ENCODE results near the gene TBCE. TPM values are rescaled to one million over a fixed set of nuclear protein-coding genes. Genes with fewer than 3 reads are reported as not detected.

Gene TBCE
- total RNA-seq, 1 experiment from 2014 or later: 20.8 TPM

GRCh38 chr1:235429143-235429542 lies 61.9 kb downstream of the TBCE start (continued):
- TF ChIP-seq ATF3 (IDR thresholded peaks at IDR 0.05) (no peak), CTCF (IDR thresholded peaks at IDR 0.05 in 2 of 3, conservative IDR thresholded peaks at IDR 0.05 in 1 of 3; ENCODE audit: borderline replicate concordance in 1 of 3, insufficient read depth in 1 of 3, low read depth in 2 of 3, low read length in 2 of 3) (no peak), MAX (IDR thresholded peaks at IDR 0.05) (no peak), ZFX (IDR thresholded peaks at IDR 0.05) (no peak), JUND (IDR thresholded peaks at IDR 0.05) (peak; percentile 46; the same call in 1 of the 2 replicates), FOSL1 (IDR thresholded peaks at IDR 0.05; ENCODE audit: low read depth) (peak; percentile 53; the same call in 1 of the 2 replicates), SIN3A (IDR thresholded peaks at IDR 0.05; ENCODE audit: low read depth) (no peak), RAD21 (IDR thresholded peaks at IDR 0.05; ENCODE audit: low read depth) (no peak), ZNF274 (IDR thresholded peaks at IDR 0.05; ENCODE audit: low read depth, low read length) (no peak), POLR2AphosphoS5 (IDR thresholded peaks at IDR 0.05; ENCODE audit: low read depth, low read length) (no peak)

- no peak overlapping the region for H3K4me2 ChIP-seq (ENCODE audit: low read length)
- ChIA-PET POLR2A (no interaction called here), CTCF (interaction anchor here (0.7 kb wide), 1 partner anchor 83 kb away, joined by 3 read pairs; no protein-coding TSS in a partner anchor), RAD21 (ENCODE audit: low non-redundant PET in 1 of 2, low total read pairs in 2 of 2, uncharacterized antibody in 2 of 2, unreplicated experiment in 2 of 2) (no interaction called here)
- no peak for TF ChIP-seq REST (IDR thresholded peaks at IDR 0.05; ENCODE audit: low read depth)
- no peak for TF ChIP-seq SIN3A (IDR thresholded peaks at IDR 0.05; ENCODE audit: low read depth)
- TF ChIP-seq ZFX (IDR thresholded peaks at IDR 0.05): no peak
- TF ChIP-seq FOSL1 (IDR thresholded peaks at IDR 0.05; ENCODE audit: low read depth): no peak
- H4K20me1 ChIP-seq (ENCODE audit: insufficient read depth): no peaks in the 10 kb centered on the region
- H3K9me3 ChIP-seq (ENCODE audit: control insufficient read depth in 1 of 2, insufficient read depth in 1 of 2, low read depth in 1 of 2, low read length in 2 of 2): no peaks in the 10 kb centered on the region
- H3K9ac ChIP-seq (ENCODE audit: low read length): no peak overlapping the region
- ATAC-seq (no peak), DNase-seq (ENCODE audit: low read depth, low spot score) (no peak)
- H3K79me2 ChIP-seq (ENCODE audit: insufficient read depth, low read length): no peaks in the 10 kb centered on the region; the same call in 1 of the 2 replicates
- no peak overlapping the region for H2AFZ ChIP-seq (ENCODE audit: low read depth, low read length, poor library complexity, severe bottlenecking)
- BruUV-seq (replicated peaks): no TSS peak
- 0 out of 4 replicates have a peak, but pooled peaks cover 0 to 6% of the 10 kb centered on the region in 2 experiments for H3K36me3 ChIP-seq (ENCODE audit: control insufficient read depth in 1 of 2, insufficient read depth in 2 of 2, low read length in 2 of 2)
- intact Hi-C loops (cut with micrococcal nuclease): no loop called here
- peaks cover 20 to 23% of the 10 kb centered on the region in 2 experiments for H3K4me1 ChIP-seq (ENCODE audit: control insufficient read depth in 1 of 2, insufficient read depth in 2 of 2, low read length in 2 of 2)
- H3K27ac ChIP-seq (ENCODE audit: low read depth, low read length): no peak overlapping the region
- no peak overlapping the region for H3K4me3 ChIP-seq (replicated peaks in 1 of 2; ENCODE audit: low read depth in 1 of 2, low read length in 2 of 2)
- H3K9me2 ChIP-seq (ENCODE audit: insufficient read depth): no peaks in the 10 kb centered on the region
- no peaks in the 10 kb centered on the region for H3K27me3 ChIP-seq (ENCODE audit: insufficient read depth, low read length)
These were observed 63.8 kb downstream of the TBCE start for GRCh38 chr1:235430991-235431390.

Measured in HCT116 (cell line).